Measurements from ENCODE around the gene TTC33. TPM values are rescaled to one million over a fixed set of nuclear protein-coding genes. Genes with fewer than 3 reads are reported as not detected.

The TTC33 gene
- polyA plus RNA-seq, 1 donor from 2014 or later, result 73.5 TPM

GRCh38 chr5:40549616-40550015 lies 206.1 kb downstream of the TTC33 start:
- no peaks in the 10 kb centered on the region for H4K20me1 ChIP-seq (ENCODE audit: insufficient read depth)
- TF ChIP-seq POLR2AphosphoS5 (IDR thresholded peaks at IDR 0.05) (no peak), SMC3 (conservative IDR thresholded peaks at IDR 0.05; ENCODE audit: poor library complexity) (no peak), CTCF (IDR thresholded peaks at IDR 0.05; ENCODE audit: poor library complexity, severe bottlenecking) (no peak), MXI1 (conservative IDR thresholded peaks at IDR 0.05; ENCODE audit: poor library complexity, severe bottlenecking) (no peak), EP300 (conservative IDR thresholded peaks at IDR 0.05; ENCODE audit: poor library complexity, severe bottlenecking) (no peak), EZH2 (IDR thresholded peaks at IDR 0.05; ENCODE audit: borderline replicate concordance, insufficient read depth, low read length, poor library complexity, severe bottlenecking) (no peak), TAF1 (IDR thresholded peaks at IDR 0.05; ENCODE audit: low read depth) (no peak), REST (IDR thresholded peaks at IDR 0.05; ENCODE audit: borderline replicate concordance) (no peak), RAD21 (conservative IDR thresholded peaks at IDR 0.05) (no peak)
- no peaks in the 10 kb centered on the region for H3K36me3 ChIP-seq (ENCODE audit: insufficient read depth, low read length)
- H3K9me3 ChIP-seq (ENCODE audit: low read length), result no peaks in the 10 kb centered on the region
- no peaks in the 10 kb centered on the region for H3K9me2 ChIP-seq (ENCODE audit: insufficient read depth, low read length)
- no peaks in the 10 kb centered on the region for H3K79me2 ChIP-seq (replicated peaks; ENCODE audit: insufficient read depth, low read length)
- H2AFZ ChIP-seq (ENCODE audit: low read depth, low read length), result no peak overlapping the region
- H3K4me3 ChIP-seq (ENCODE audit: low read length), result no peak overlapping the region
- H3F3A ChIP-seq (ENCODE audit: insufficient read depth, low read length, poor library complexity, severe bottlenecking), result no peaks in the 10 kb centered on the region
- H3K27ac ChIP-seq (ENCODE audit: low read length), result no peak overlapping the region
- no peaks in the 10 kb centered on the region for H3K27me3 ChIP-seq (ENCODE audit: insufficient read depth, low read depth, low read length)
- no peak overlapping the region for H3K4me2 ChIP-seq (ENCODE audit: low read length)
- H3K9ac ChIP-seq (ENCODE audit: low read length), result no peak overlapping the region

- Histone ChIP-seq H3K9me2 (ENCODE audit: insufficient read depth, low read length) (no peaks in the 10 kb centered on the region), H3F3A (ENCODE audit: insufficient read depth, low read length, poor library complexity, severe bottlenecking) (no peaks in the 10 kb centered on the region), H4K20me1 (ENCODE audit: insufficient read depth) (no peaks in the 10 kb centered on the region), H3K36me3 (ENCODE audit: insufficient read depth, low read length) (no peaks in the 10 kb centered on the region), H3K9me3 (ENCODE audit: low read length) (no peaks in the 10 kb centered on the region), H3K27ac (ENCODE audit: low read length) (no peak overlapping the region), H3K4me2 (ENCODE audit: low read length) (no peak overlapping the region), H3K27me3 (ENCODE audit: insufficient read depth, low read depth, low read length) (no peaks in the 10 kb centered on the region), H3K79me2 (replicated peaks; ENCODE audit: insufficient read depth, low read length) (no peaks in the 10 kb centered on the region), H3K4me3 (ENCODE audit: low read length) (no peak overlapping the region), H2AFZ (ENCODE audit: low read depth, low read length) (no peak overlapping the region), H3K9ac (ENCODE audit: low read length) (no peak overlapping the region)
- no peak for TF ChIP-seq TAF1 (IDR thresholded peaks at IDR 0.05; ENCODE audit: low read depth)
- TF ChIP-seq SMC3 (conservative IDR thresholded peaks at IDR 0.05; ENCODE audit: poor library complexity), result no peak
- TF ChIP-seq REST (IDR thresholded peaks at IDR 0.05; ENCODE audit: borderline replicate concordance), result no peak
- no peak for TF ChIP-seq CTCF (IDR thresholded peaks at IDR 0.05; ENCODE audit: poor library complexity, severe bottlenecking)
- no peak for TF ChIP-seq EZH2 (IDR thresholded peaks at IDR 0.05; ENCODE audit: borderline replicate concordance, insufficient read depth, low read length, poor library complexity, severe bottlenecking)
- TF ChIP-seq EP300 (conservative IDR thresholded peaks at IDR 0.05; ENCODE audit: poor library complexity, severe bottlenecking), result no peak
- TF ChIP-seq POLR2AphosphoS5 (IDR thresholded peaks at IDR 0.05), result no peak
- TF ChIP-seq RAD21 (conservative IDR thresholded peaks at IDR 0.05), result no peak
- no peak for TF ChIP-seq MXI1 (conservative IDR thresholded peaks at IDR 0.05; ENCODE audit: poor library complexity, severe bottlenecking)
Observed at GRCh38 chr5:40547994-40548575, 207.7 kb downstream of the TTC33 start.

Data from neural cell (in vitro differentiated cells).